HG02623 (cell line): ENCODE measurements around the gene CRYGN.

ENCODE experiments used
- ATAC-seq: cut with Tn5 transposase; IDR thresholded peaks from one replicate; pipeline ENCODE4 v1.9.1; 2021; ENCODE audit warnings: moderate library complexity; ENCODE audit not compliant: unreplicated experiment

The CRYGN gene

GRCh38 chr7:151427705-151428377, 12.1 kb downstream of the CRYGN start:
- no peak for ATAC-seq

GRCh38 chr7:151426904-151427704, 12.8 kb downstream of the CRYGN start:
- ATAC-seq, result no peak

GRCh38 chr7:151426441-151426903, 13.5 kb downstream of the CRYGN start:
- no peak for ATAC-seq

- no peak for ATAC-seq
Measured at GRCh38 chr7:151425670-151426440, 14.1 kb downstream of the CRYGN start.

- no peak for ATAC-seq
Measured at GRCh38 chr7:151424799-151425198, 15.1 kb downstream of the CRYGN start.

- ATAC-seq, result no peak
Measured at GRCh38 chr7:151423936-151424335, 16.0 kb downstream of the CRYGN start.

- no peak for ATAC-seq
Measured at GRCh38 chr7:151423226-151423625, 16.7 kb downstream of the CRYGN start.

GRCh38 chr7:151422212-151422611, 17.7 kb downstream of the CRYGN start:
- ATAC-seq, result no peak

GRCh38 chr7:151420144-151420543, 19.8 kb downstream of the CRYGN start:
- ATAC-seq, result no peak

GRCh38 chr7:151416941-151417315, 23.0 kb downstream of the CRYGN start:
- no peak for ATAC-seq

GRCh38 chr7:151416112-151416940, 23.6 kb downstream of the CRYGN start:
- ATAC-seq, result no peak

- no peak for ATAC-seq
Measured at GRCh38 chr7:151415375-151416105, 24.4 kb downstream of the CRYGN start.

GRCh38 chr7:151413241-151413640, 26.7 kb downstream of the CRYGN start:
- ATAC-seq, result no peak

- no peak for ATAC-seq
Measured at GRCh38 chr7:151412318-151412717, 27.6 kb downstream of the CRYGN start.

GRCh38 chr7:151411551-151411950, 28.4 kb downstream of the CRYGN start:
- no peak for ATAC-seq

- ATAC-seq, result no peak
Measured at GRCh38 chr7:151410405-151411390, 29.2 kb downstream of the CRYGN start.

- ATAC-seq, result no peak
Measured at GRCh38 chr7:151409667-151410404, 30.1 kb downstream of the CRYGN start, which contains the start of gene WDR86. TSS of gene WDR86 (minus strand) at chr7:151410038. CDS start at chr7:151409589, 449 bp downstream.
